Measurements from ENCODE around the gene PGP. TPM values are rescaled to one million over a fixed set of nuclear protein-coding genes. Genes with fewer than 3 reads are reported as not detected.

PGP gene
- polyA plus RNA-seq, 1 donor (not counting 4 experiments of a cell fraction or from before 2014, with no cell fraction given): 10.3 TPM

- Histone ChIP-seq H3K36me3 (ENCODE audit: control insufficient read depth in 2 of 2, extremely low read depth in 1 of 2, insufficient read depth in 2 of 2, low read length in 2 of 2) (peaks cover 24 to 34% of the 10 kb centered on the region in 2 experiments), H3K79me2 (ENCODE audit: control insufficient read depth, insufficient read depth, low read length) (no peaks in the 10 kb centered on the region), H3K9ac (ENCODE audit: control insufficient read depth, extremely low read depth, insufficient read depth, low read length) (no peak overlapping the region), H2AFZ (ENCODE audit: control insufficient read depth, low read length) (no peak overlapping the region), H3K9me3 (ENCODE audit: control insufficient read depth, low read depth, low read length) (no peaks in the 10 kb centered on the region), H4K20me1 (ENCODE audit: control insufficient read depth, extremely low read depth, insufficient read depth, low read length) (no peaks in the 10 kb centered on the region), H3K4me3 (ENCODE audit: control insufficient read depth in 2 of 3, extremely low read depth in 1 of 3, insufficient read depth in 2 of 3, low read depth in 1 of 3, low read length in 3 of 3) (no peak overlapping the region), H3K27me3 (ENCODE audit: control insufficient read depth, extremely low read depth, insufficient read depth, low read length) (peaks cover 2% of the 10 kb centered on the region), H3K4me2 (ENCODE audit: control insufficient read depth, extremely low read depth, insufficient read depth, low read depth, low read length) (no peak overlapping the region), H3K9me1 (ENCODE audit: control insufficient read depth, extremely low read depth, insufficient read depth, low read length) (no peaks in the 10 kb centered on the region), H3K4me1 (ENCODE audit: control insufficient read depth, extremely low read depth, insufficient read depth, low read length) (peaks cover 4% of the 10 kb centered on the region), H3K27ac (ENCODE audit: control insufficient read depth, insufficient read depth, low read length) (no peak overlapping the region)
- dilution Hi-C loops (cut with MboI; ENCODE audit: extremely low pct_ligation_motif_present, low sequenced_read_pairs): no loop called here
- TF ChIP-seq CTCF (optimal IDR thresholded peaks at IDR 0.05 in 1 of 3, IDR thresholded peaks at IDR 0.05 in 1 of 3, conservative IDR thresholded peaks at IDR 0.05 in 1 of 3; ENCODE audit: extremely low read depth in 1 of 3, insufficient read depth in 2 of 3, low read length in 3 of 3): no peak
- TF ChIP-seq EZH2 (IDR thresholded peaks at IDR 0.05; ENCODE audit: low read length): no peak
- DNase-seq (ENCODE audit: low read depth, low spot score) (no peak), FAIRE-seq (no peak)
Measured at GRCh38 chr16:2174396-2175131, 40.1 kb downstream of the PGP start.

- dilution Hi-C loops (cut with MboI; ENCODE audit: extremely low pct_ligation_motif_present, low sequenced_read_pairs): no loop called here
- Histone ChIP-seq H3K9ac (ENCODE audit: control insufficient read depth, extremely low read depth, insufficient read depth, low read length) (no peak overlapping the region), H3K27ac (ENCODE audit: control insufficient read depth, insufficient read depth, low read length) (no peak overlapping the region), H3K4me3 (ENCODE audit: control insufficient read depth in 2 of 3, extremely low read depth in 1 of 3, insufficient read depth in 2 of 3, low read depth in 1 of 3, low read length in 3 of 3) (no peak overlapping the region), H3K4me1 (ENCODE audit: control insufficient read depth, extremely low read depth, insufficient read depth, low read length) (no peaks in the 10 kb centered on the region), H3K36me3 (ENCODE audit: control insufficient read depth in 2 of 2, extremely low read depth in 1 of 2, insufficient read depth in 2 of 2, low read length in 2 of 2) (peaks cover 26 to 34% of the 10 kb centered on the region in 2 experiments), H2AFZ (ENCODE audit: control insufficient read depth, low read length) (no peak overlapping the region), H3K27me3 (ENCODE audit: control insufficient read depth, extremely low read depth, insufficient read depth, low read length) (no peaks in the 10 kb centered on the region), H3K79me2 (ENCODE audit: control insufficient read depth, insufficient read depth, low read length) (no peaks in the 10 kb centered on the region), H3K9me3 (ENCODE audit: control insufficient read depth, low read depth, low read length) (no peaks in the 10 kb centered on the region), H3K9me1 (ENCODE audit: control insufficient read depth, extremely low read depth, insufficient read depth, low read length) (no peaks in the 10 kb centered on the region), H3K4me2 (ENCODE audit: control insufficient read depth, extremely low read depth, insufficient read depth, low read depth, low read length) (no peak overlapping the region), H4K20me1 (ENCODE audit: control insufficient read depth, extremely low read depth, insufficient read depth, low read length) (no peaks in the 10 kb centered on the region)
- FAIRE-seq (no peak), DNase-seq (ENCODE audit: low read depth, low spot score) (no peak)
- TF ChIP-seq EZH2 (IDR thresholded peaks at IDR 0.05; ENCODE audit: low read length) (no peak), CTCF (optimal IDR thresholded peaks at IDR 0.05 in 1 of 3, IDR thresholded peaks at IDR 0.05 in 1 of 3, conservative IDR thresholded peaks at IDR 0.05 in 1 of 3; ENCODE audit: extremely low read depth in 1 of 3, insufficient read depth in 2 of 3, low read length in 3 of 3) (no peak)
Measured at GRCh38 chr16:2173916-2174315, 40.7 kb downstream of the PGP start.
